ENCODE data around the gene PTH1R.

- TF ChIP-seq CTCF (IDR thresholded peaks at IDR 0.05) = no peak
- TF ChIP-seq POLR2A (IDR thresholded peaks at IDR 0.05) = no peak
These were observed 47.8 kb upstream of the PTH1R start for GRCh38 chr3:46829699-46830208.

Measured in heart left ventricle (tissue), 13 donors.